DMS53 treated with DMSO at 0.1 percent for 48 hours (cell line): ENCODE measurements around the gene ALOXE3.
"Not testable (repeated sequence)": the region's sequence is repeated elsewhere in the genome, so short reads cannot be mapped to it uniquely, and the experiment has no call there.

Experiments
- DNase-seq: peaks from one replicate; lab custom pipeline; 2025; ENCODE audit not compliant: unreplicated experiment; lab: John Stamatoyannopoulos, UW

Gene ALOXE3

GRCh38 chr17:8122924-8123694, 4.8 kb upstream of the ALOXE3 start:
- peak; percentile 62 for DNase-seq

- peak; percentile 61 for DNase-seq
Observed at GRCh38 chr17:8122422-8122923, 4.2 kb upstream of the ALOXE3 start.

- DNase-seq = peak; percentile 69
Observed at GRCh38 chr17:8121681-8122421, 3.5 kb upstream of the ALOXE3 start.

- DNase-seq = no peak
Observed at GRCh38 chr17:8121407-8121680, 3.0 kb upstream of the ALOXE3 start.

GRCh38 chr17:8120520-8121406, 2.4 kb upstream of the ALOXE3 start:
- DNase-seq = peak; percentile 94

- peak; percentile 98 for DNase-seq
Observed at GRCh38 chr17:8119581-8120519, 1.5 kb upstream of the ALOXE3 start.

- DNase-seq = peak; percentile 92
Observed at GRCh38 chr17:8118769-8119580, 661 bp upstream of the ALOXE3 start.

GRCh38 chr17:8117367-8117979, 841 bp downstream of the ALOXE3 start:
- no peak for DNase-seq

GRCh38 chr17:8116776-8117175, 1.5 kb downstream of the ALOXE3 start:
- DNase-seq = no peak

GRCh38 chr17:8110907-8111306, 7.4 kb downstream of the ALOXE3 start:
- no peak for DNase-seq

- DNase-seq = no peak
Observed at GRCh38 chr17:8110456-8110804, 7.9 kb downstream of the ALOXE3 start.

- DNase-seq = peak; percentile 60
Observed at GRCh38 chr17:8109661-8110455, 8.5 kb downstream of the ALOXE3 start.

- no peak for DNase-seq
Observed at GRCh38 chr17:8108972-8109660, 9.2 kb downstream of the ALOXE3 start.

GRCh38 chr17:8106980-8107379, 11.3 kb downstream of the ALOXE3 start:
- not testable (repeated sequence) for DNase-seq

GRCh38 chr17:8105957-8106398, 12.3 kb downstream of the ALOXE3 start:
- DNase-seq = no peak

GRCh38 chr17:8104911-8105310, 13.4 kb downstream of the ALOXE3 start:
- DNase-seq = no peak

- no peak for DNase-seq
Observed at GRCh38 chr17:8103549-8103948, 14.8 kb downstream of the ALOXE3 start.

GRCh38 chr17:8101721-8102120, 16.6 kb downstream of the ALOXE3 start:
- no peak for DNase-seq
